ENCODE results near the gene P3H3. TPM values are rescaled to one million over a fixed set of nuclear protein-coding genes. Genes with fewer than 3 reads are reported as not detected.

Gene P3H3
- 20.6 to 31.4 TPM (median 26.1 TPM) in 5 replicates for total RNA-seq (2022; extraction: Qiagen RNA extraction; ENCODE audit: low read depth)

GRCh38 chr12:6827982-6828780, at the start of gene P3H3:
Gene P3H3, plus strand, starts transcription at chr12:6828407. Its CDS starts 34 bp downstream, at chr12:6828441.

GRCh38 chr12:6788972-6789924, 39.0 kb upstream of the P3H3 start, which contains the start of gene CD4:
Gene CD4, plus strand, starts transcription at chr12:6789528. Its CDS starts 10,611 bp downstream, at chr12:6800139.

GRCh38 chr12:6821591-6822425, 6.4 kb upstream of the P3H3 start, which contains the start of gene GPR162:
Gene GPR162, plus strand, starts transcription at chr12:6821821. Its CDS starts 2,078 bp downstream, at chr12:6823899.

GRCh38 chr12:6840761-6841515, 12.7 kb downstream of the P3H3 start, which contains the start of gene GNB3:
Gene GNB3, plus strand, starts transcription at chr12:6840925. Its CDS starts 363 bp downstream, at chr12:6841288.

GRCh38 chr12:6851153-6851920, 23.1 kb downstream of the P3H3 start, which contains the start of gene CDCA3:
Gene CDCA3, minus strand, starts transcription at chr12:6851286. Its CDS starts 334 bp downstream, at chr12:6850952.

GRCh38 chr12:6851921-6852650, 23.9 kb downstream of the P3H3 start, which contains the start of gene USP5:
Gene USP5, plus strand, starts transcription at chr12:6852150. Its CDS starts 30 bp downstream, at chr12:6852180.

GRCh38 chr12:6867413-6868210, 39.4 kb downstream of the P3H3 start, which contains the start of gene TPI1:
Gene TPI1, plus strand, starts transcription at chr12:6867531. Its CDS starts 36 bp downstream, at chr12:6867567.

GRCh38 chr12:6873094-6874014, 45.1 kb downstream of the P3H3 start, which contains the start of gene SPSB2:
Gene SPSB2, minus strand, starts transcription at chr12:6873303. Its CDS starts 402 bp downstream, at chr12:6872901.

Other genes with a start within 250 kb of the P3H3 start
- gene CHD4, start 221.0 kb upstream of the P3H3 start, total RNA-seq (2022; extraction: Qiagen RNA extraction; ENCODE audit: low read depth) = 63.6 to 81.6 TPM (median 70.1 TPM) in 5 replicates
- 0.30 to 0.91 TPM (median 0.50 TPM) in 5 replicates for gene LPAR5, start 192.4 kb upstream of the P3H3 start, total RNA-seq (2022; extraction: Qiagen RNA extraction; ENCODE audit: low read depth)
- gene ACRBP, start 181.0 kb upstream of the P3H3 start, total RNA-seq (2022; extraction: Qiagen RNA extraction; ENCODE audit: low read depth) = 0.21 to 0.39 TPM (median 0.30 TPM) in 4 of 5 replicates, not detected in the other
- gene ING4, start 165.3 kb upstream of the P3H3 start, total RNA-seq (2022; extraction: Qiagen RNA extraction; ENCODE audit: low read depth) = 13.4 to 17.6 TPM (median 16.0 TPM) in 5 replicates
- 52.6 to 62.9 TPM (median 62.6 TPM) in 5 replicates for gene ZNF384, start 139.0 kb upstream of the P3H3 start, total RNA-seq (2022; extraction: Qiagen RNA extraction; ENCODE audit: low read depth)
- 0.51 to 1.1 TPM (median 0.81 TPM) in 5 replicates for gene PIANP, start 127.6 kb upstream of the P3H3 start, total RNA-seq (2022; extraction: Qiagen RNA extraction; ENCODE audit: low read depth)
- gene COPS7A, start 104.4 kb upstream of the P3H3 start, total RNA-seq (2022; extraction: Qiagen RNA extraction; ENCODE audit: low read depth) = 45.2 to 57.8 TPM (median 55.4 TPM) in 5 replicates
- 260 to 330 TPM (median 311 TPM) in 5 replicates for gene MLF2, start 75.3 kb upstream of the P3H3 start, total RNA-seq (2022; extraction: Qiagen RNA extraction; ENCODE audit: low read depth)
- 655 to 1,143 TPM (median 965 TPM) in 5 replicates for gene PTMS, start 62.0 kb upstream of the P3H3 start, total RNA-seq (2022; extraction: Qiagen RNA extraction; ENCODE audit: low read depth)
- gene LAG3, start 55.9 kb upstream of the P3H3 start, total RNA-seq (2022; extraction: Qiagen RNA extraction; ENCODE audit: low read depth) = 0.69 to 1.6 TPM (median 1.3 TPM) in 5 replicates
- not detected in 5 replicates for gene CD4, start 38.9 kb upstream of the P3H3 start, total RNA-seq (2022; extraction: Qiagen RNA extraction; ENCODE audit: low read depth)
- 0.22 to 1.1 TPM (median 0.49 TPM) in 5 replicates for gene GPR162, start 6.6 kb upstream of the P3H3 start, total RNA-seq (2022; extraction: Qiagen RNA extraction; ENCODE audit: low read depth)
- 1.0 to 3.0 TPM (median 1.9 TPM) in 5 replicates for gene GNB3, start 12.5 kb downstream of the P3H3 start, total RNA-seq (2022; extraction: Qiagen RNA extraction; ENCODE audit: low read depth)
- 77.3 to 87.9 TPM (median 81.9 TPM) in 5 replicates for gene CDCA3, start 22.9 kb downstream of the P3H3 start, total RNA-seq (2022; extraction: Qiagen RNA extraction; ENCODE audit: low read depth)
- gene USP5, start 23.7 kb downstream of the P3H3 start, total RNA-seq (2022; extraction: Qiagen RNA extraction; ENCODE audit: low read depth) = 74.4 to 95.2 TPM (median 79.1 TPM) in 5 replicates
- gene TPI1, start 39.1 kb downstream of the P3H3 start, total RNA-seq (2022; extraction: Qiagen RNA extraction; ENCODE audit: low read depth) = 1,427 to 1,634 TPM (median 1,600 TPM) in 5 replicates
- 15.4 to 25.5 TPM (median 22.8 TPM) in 5 replicates for gene SPSB2, start 44.9 kb downstream of the P3H3 start, total RNA-seq (2022; extraction: Qiagen RNA extraction; ENCODE audit: low read depth)
- gene LRRC23, start 76.4 kb downstream of the P3H3 start, total RNA-seq (2022; extraction: Qiagen RNA extraction; ENCODE audit: low read depth) = 16.6 to 19.4 TPM (median 18.2 TPM) in 5 replicates
- gene ENO2, start 86.2 kb downstream of the P3H3 start, total RNA-seq (2022; extraction: Qiagen RNA extraction; ENCODE audit: low read depth) = 36.1 to 43.9 TPM (median 38.6 TPM) in 5 replicates
- 46.3 to 79.4 TPM (median 70.1 TPM) in 5 replicates for gene ATN1, start 99.6 kb downstream of the P3H3 start, total RNA-seq (2022; extraction: Qiagen RNA extraction; ENCODE audit: low read depth)
- gene RNU7-1, start 115.4 kb downstream of the P3H3 start, total RNA-seq (2022; extraction: Qiagen RNA extraction; ENCODE audit: low read depth) = not detected in 5 replicates
- 259 to 304 TPM (median 287 TPM) in 5 replicates for gene C12orf57, start 115.6 kb downstream of the P3H3 start, total RNA-seq (2022; extraction: Qiagen RNA extraction; ENCODE audit: low read depth)
- gene PTPN6, start 122.9 kb downstream of the P3H3 start, total RNA-seq (2022; extraction: Qiagen RNA extraction; ENCODE audit: low read depth) = 9.5 to 14.0 TPM (median 11.9 TPM) in 5 replicates
- gene PHB2, start 142.3 kb downstream of the P3H3 start, total RNA-seq (2022; extraction: Qiagen RNA extraction; ENCODE audit: low read depth) = 303 to 358 TPM (median 334 TPM) in 5 replicates
- gene EMG1, start 142.5 kb downstream of the P3H3 start, total RNA-seq (2022; extraction: Qiagen RNA extraction; ENCODE audit: low read depth) = 61.3 to 85.1 TPM (median 67.4 TPM) in 5 replicates
- gene LPCAT3, start 190.1 kb downstream of the P3H3 start, total RNA-seq (2022; extraction: Qiagen RNA extraction; ENCODE audit: low read depth) = 33.9 to 38.3 TPM (median 36.4 TPM) in 5 replicates
- gene C1S, start 232.3 kb downstream of the P3H3 start, total RNA-seq (2022; extraction: Qiagen RNA extraction; ENCODE audit: low read depth) = 38.1 to 57.7 TPM (median 45.5 TPM) in 5 replicates